Gastroesophageal sphincter (tissue), 4 donors: ENCODE data around the gene SPTLC3. TPM values are rescaled to one million over a fixed set of nuclear protein-coding genes. Genes with fewer than 3 reads are reported as not detected.

Source experiments
- ATAC-seq: fragments of 150-250 bp; one replicate; pipeline ENCODE4 v1.9.1; 2016; ENCODE audit warnings: mild to moderate bottlenecking, moderate library complexity
- H3K27ac ChIP-seq, 4 donors: fragments of 200-600 bp; sonication (generic) in 3 of 4; 1 replicate in 3 of 4; 2 replicates in 1 of 4; pipeline ENCODE4 v1.5.1; 2016 to 2019
- H3K27me3 ChIP-seq: fragments of 200-600 bp; sonication (generic); one replicate; pipeline ENCODE4 v1.5.1; 2019
- H3K36me3 ChIP-seq, 2 donors: fragments of 200-600 bp; sonication (generic); one replicate each; pipeline ENCODE4 v1.5.1; 2019; ENCODE audit warnings: control low read depth in 1 of 2
- H3K4me1 ChIP-seq, 3 donors: fragments of 200-600 bp; sonication (generic); 1 replicate in 2 of 3; 2 replicates in 1 of 3; pipeline ENCODE4 v1.5.1; 2016 to 2019; ENCODE audit warnings: control low read depth in 2 of 3
- H3K4me3 ChIP-seq, 2 donors: fragments of 200-600 bp; sonication (generic); one replicate each; pipeline ENCODE4 v1.5.1; 2019; ENCODE audit warnings: mild to moderate bottlenecking in 1 of 2, moderate library complexity in 1 of 2
- H3K9me3 ChIP-seq, 3 donors: fragments of 200-600 bp; sonication (generic); one replicate each; pipeline ENCODE4 v1.5.1; 2017 to 2019; ENCODE audit warnings: control low read depth in 2 of 3
- EP300 ChIP-seq: sonication (generic); formaldehyde crosslinking; IDR thresholded peaks from one replicate; pipeline ENCODE4 v1.6.1; 2017; ENCODE audit warnings: antibody characterized with exemption, mild to moderate bottlenecking
- POLR2A ChIP-seq, 2 donors: fragments of 450-650 bp; IDR thresholded peaks; one replicate each; pipeline ENCODE4 v1.6.1; 2017; ENCODE audit warnings: antibody characterized with exemption in 2 of 2, mild to moderate bottlenecking in 2 of 2, moderate library complexity in 1 of 2
- POLR2AphosphoS5 ChIP-seq: sonication (generic); formaldehyde crosslinking; IDR thresholded peaks from one replicate; pipeline ENCODE4 v1.6.1; 2017; ENCODE audit warnings: antibody characterized with exemption
- WGBS, 2 donors: methylation state at CpG; one replicate each; pipeline ENCODE4 v1.1.5; 2018; ENCODE audit warnings: low coverage in 1 of 2; 5-methylcytosine and 5-hydroxymethylcytosine counted together
- total RNA-seq, 4 donors: library from RNA; depleted of rRNA; stranded (reverse); fragments of >200 nt; gene quantifications; one replicate each; pipeline ENCODE4 v1.1.0, GENCODE V29; 2016
- TF ChIP-seq, protein P1 (sequence below), 4 experiments: fragments of 200-600 bp in 2 of 4; fragments of 450-650 bp in 2 of 4; sonication (generic) in 1 of 4; IDR thresholded peaks; one replicate each; pipeline ENCODE4 v1.5.1; 2017 to 2019; ENCODE audit warnings: antibody characterized with exemption in 4 of 4, mild to moderate bottlenecking in 2 of 4, moderate library complexity in 2 of 4

Gene SPTLC3
- total RNA-seq: 10 to 100 TPM in 1 of 4 donors, 1 to 10 TPM in 3; 2.0 to 14.6 (median 5.3) TPM

DNA sequence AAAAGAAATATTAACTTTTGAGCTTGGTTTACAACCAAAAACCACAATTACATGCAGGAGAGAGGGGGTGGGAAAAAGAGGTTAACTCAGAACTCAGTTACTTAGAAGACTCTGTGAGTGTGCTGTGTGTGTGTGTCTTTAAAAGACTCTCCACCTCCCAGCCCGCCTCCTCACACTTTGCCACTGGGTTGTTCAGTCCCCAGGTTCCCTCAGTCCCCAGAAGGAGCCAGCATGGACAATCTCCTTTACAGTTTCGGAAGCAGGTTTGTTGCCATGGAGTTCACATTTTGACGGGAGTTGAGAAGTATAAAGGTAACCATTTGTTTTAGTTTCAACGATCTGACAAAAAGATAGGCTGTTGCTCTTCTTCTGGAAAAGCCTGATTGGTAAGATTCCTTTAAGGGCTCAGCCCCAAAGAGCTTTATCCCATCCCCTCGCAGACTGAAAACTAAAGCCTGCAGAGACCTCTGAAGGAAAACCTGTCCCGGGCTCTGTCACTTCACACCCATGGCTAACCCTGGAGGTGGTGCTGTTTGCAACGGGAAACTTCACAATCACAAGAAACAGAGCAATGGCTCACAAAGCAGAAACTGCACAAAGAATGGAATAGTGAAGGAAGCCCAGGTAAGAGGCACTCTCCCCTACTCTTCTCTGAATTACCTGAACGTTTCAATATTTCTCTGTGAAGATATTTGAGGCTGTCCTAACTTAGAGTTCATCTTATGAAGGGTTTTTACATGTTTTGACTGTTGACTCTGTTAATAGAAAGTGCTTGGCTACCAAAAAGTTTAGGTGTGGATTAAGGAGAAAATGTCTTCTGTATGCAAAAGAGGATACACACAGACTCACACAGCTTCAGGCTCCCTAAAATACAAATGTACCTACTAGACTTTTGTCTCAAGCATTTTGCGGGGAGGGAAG is at the start of gene SPTLC3:
TSS of gene SPTLC3 (plus strand) at position 212 of the 921 bp plus-strand sequence. CDS start at position 508, 296 bp downstream.
- H3K27me3 ChIP-seq: no peaks in the 10 kb centered on the region
- peak; percentile 65 for ATAC-seq
- no peak for TF ChIP-seq EP300
- TF ChIP-seq, protein P1, sequence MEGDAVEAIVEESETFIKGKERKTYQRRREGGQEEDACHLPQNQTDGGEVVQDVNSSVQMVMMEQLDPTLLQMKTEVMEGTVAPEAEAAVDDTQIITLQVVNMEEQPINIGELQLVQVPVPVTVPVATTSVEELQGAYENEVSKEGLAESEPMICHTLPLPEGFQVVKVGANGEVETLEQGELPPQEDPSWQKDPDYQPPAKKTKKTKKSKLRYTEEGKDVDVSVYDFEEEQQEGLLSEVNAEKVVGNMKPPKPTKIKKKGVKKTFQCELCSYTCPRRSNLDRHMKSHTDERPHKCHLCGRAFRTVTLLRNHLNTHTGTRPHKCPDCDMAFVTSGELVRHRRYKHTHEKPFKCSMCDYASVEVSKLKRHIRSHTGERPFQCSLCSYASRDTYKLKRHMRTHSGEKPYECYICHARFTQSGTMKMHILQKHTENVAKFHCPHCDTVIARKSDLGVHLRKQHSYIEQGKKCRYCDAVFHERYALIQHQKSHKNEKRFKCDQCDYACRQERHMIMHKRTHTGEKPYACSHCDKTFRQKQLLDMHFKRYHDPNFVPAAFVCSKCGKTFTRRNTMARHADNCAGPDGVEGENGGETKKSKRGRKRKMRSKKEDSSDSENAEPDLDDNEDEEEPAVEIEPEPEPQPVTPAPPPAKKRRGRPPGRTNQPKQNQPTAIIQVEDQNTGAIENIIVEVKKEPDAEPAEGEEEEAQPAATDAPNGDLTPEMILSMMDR (IDR thresholded peaks at IDR 0.05): peak in 1 of 4 experiments; percentile 28
- no peak for TF ChIP-seq POLR2AphosphoS5
- TF ChIP-seq POLR2A (IDR thresholded peaks at IDR 0.05): peak in 1 of 2 donors; percentile 10
- H3K36me3 ChIP-seq: no peaks in the 10 kb centered on the region
- peaks cover 8 to 35% (median 18%) of the 10 kb centered on the region in 3 donors for H3K4me1 ChIP-seq
- WGBS, 2 donors: 3 to 6% methylated on average over 6 to 7 of the region's 9 CpGs
- no peaks in the 10 kb centered on the region for H3K9me3 ChIP-seq
- H3K4me3 ChIP-seq: peak within 1 kb of the TSS; percentile 42 to 72
- peak within 1 kb of the TSS; percentile 75 to 87 (median 83) for H3K27ac ChIP-seq

- no peak overlapping the region for H3K4me3 ChIP-seq
- H3K27ac ChIP-seq: no peak overlapping the region
- TF ChIP-seq, protein P1 (IDR thresholded peaks at IDR 0.05): no peak
- TF ChIP-seq POLR2AphosphoS5 (no peak), EP300 (no peak), POLR2A (IDR thresholded peaks at IDR 0.05) (no peak)
- no peaks in the 10 kb centered on the region for H3K36me3 ChIP-seq
- WGBS, 2 donors: 89 to 90% methylated on average over 4 of the region's 4 CpGs
- H3K4me1 ChIP-seq: no peaks in the 10 kb centered on the region
- no peaks in the 10 kb centered on the region for H3K27me3 ChIP-seq
- no peaks in the 10 kb centered on the region for H3K9me3 ChIP-seq
- ATAC-seq: no peak
Observed at GRCh38 chr20:12961725-12962124, 47.0 kb upstream of the SPTLC3 start.

DNA sequence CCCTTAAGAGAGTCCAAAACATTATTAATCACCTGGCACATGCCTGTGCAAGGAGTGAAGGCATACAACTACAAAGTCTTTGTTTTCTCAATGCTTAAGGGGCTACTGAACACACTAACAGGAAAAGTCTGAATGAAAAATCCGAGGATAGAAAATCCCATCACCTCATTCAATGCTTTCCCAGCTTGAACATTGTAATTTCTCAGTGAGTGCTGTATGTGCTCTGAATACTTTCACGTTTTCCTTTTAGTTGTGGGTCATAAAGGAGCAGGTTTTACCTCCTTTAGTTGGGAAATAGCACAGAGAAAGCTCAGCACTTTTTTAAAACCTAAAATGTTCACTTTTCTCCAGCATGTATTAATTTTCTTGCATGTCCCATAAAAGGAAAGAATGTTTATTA is 45.9 kb upstream of the SPTLC3 start:
- Histone ChIP-seq H3K27me3 (no peaks in the 10 kb centered on the region), H3K27ac (no peak overlapping the region), H3K4me3 (no peak overlapping the region), H3K4me1 (no peaks in the 10 kb centered on the region), H3K9me3 (no peaks in the 10 kb centered on the region), H3K36me3 (no peaks in the 10 kb centered on the region)
- 42 to 61% methylated on average over 2 of the region's 2 CpGs for WGBS, 2 donors
- TF ChIP-seq POLR2A (IDR thresholded peaks at IDR 0.05): no peak
- no peak for TF ChIP-seq POLR2AphosphoS5
- TF ChIP-seq EP300: no peak
- TF ChIP-seq, protein P1 (IDR thresholded peaks at IDR 0.05): no peak
- no peak for ATAC-seq

- Histone ChIP-seq H3K27ac (no peak overlapping the region), H3K36me3 (no peaks in the 10 kb centered on the region), H3K4me1 (no peaks in the 10 kb centered on the region), H3K4me3 (no peak overlapping the region), H3K9me3 (no peaks in the 10 kb centered on the region), H3K27me3 (no peaks in the 10 kb centered on the region)
- no peak for ATAC-seq
- TF ChIP-seq POLR2A (IDR thresholded peaks at IDR 0.05) (no peak), POLR2AphosphoS5 (no peak), EP300 (no peak)
- TF ChIP-seq, protein P1 (IDR thresholded peaks at IDR 0.05): no peak
- WGBS, 2 donors: 54 to 67% methylated on average over 3 of the region's 3 CpGs
Observed at GRCh38 chr20:12963416-12963815, 45.4 kb upstream of the SPTLC3 start.
